Calu3 (cell line): Measurements from ENCODE around the gene GRID2. TPM values are rescaled to one million over a fixed set of nuclear protein-coding genes. Genes with fewer than 3 reads are reported as not detected.

Experiments
- BruUV-seq: library from RNA; stranded (reverse); fragments of 400-500 nt; replicated peaks from 2 replicates; lab custom pipeline; 2021; lab: Mats Ljungman, UMichigan
- CTCF ChIA-PET: fragments of 300-600 bp; sonication (Branson Sonifier 250); formaldehyde crosslinking; loops from one replicate; lab custom pipeline; 2022; ENCODE audit warnings: antibody characterized with exemption; lab: Charles Lee
- DNase-seq: peaks from one replicate; pipeline ENCODE4 v3.0.0; 2022
- H3K27ac Mint-ChIP-seq: one replicate; pipeline ENCODE4 v1.8.0; 2022; ENCODE audit warnings: mixed read lengths; ENCODE audit not compliant: unreplicated experiment
- H3K27me3 Mint-ChIP-seq: one replicate; pipeline ENCODE4 v1.8.0; 2022; ENCODE audit warnings: mixed read lengths; ENCODE audit not compliant: unreplicated experiment
- H3K36me3 Mint-ChIP-seq: one replicate; pipeline ENCODE4 v1.8.0; 2022; ENCODE audit warnings: mild to moderate bottlenecking, moderate library complexity, mixed read lengths; ENCODE audit not compliant: insufficient read depth, unreplicated experiment
- H3K4me1 Mint-ChIP-seq: one replicate; pipeline ENCODE4 v1.8.0; 2022; ENCODE audit warnings: mild to moderate bottlenecking, low read depth, mixed read lengths; ENCODE audit not compliant: unreplicated experiment
- H3K4me3 Mint-ChIP-seq: one replicate; pipeline ENCODE4 v1.8.0; 2022; ENCODE audit warnings: mild to moderate bottlenecking, low read depth, moderate library complexity, mixed read lengths; ENCODE audit not compliant: unreplicated experiment
- H3K9me3 Mint-ChIP-seq: one replicate; pipeline ENCODE4 v1.8.0; 2022; ENCODE audit warnings: low read depth, mixed read lengths; ENCODE audit not compliant: unreplicated experiment
- CTCF ChIP-seq: fragments of 200-600 bp; IDR thresholded peaks from one replicate; pipeline ENCODE4 v1.8.0; 2022; ENCODE audit warnings: antibody characterized with exemption; ENCODE audit not compliant: unreplicated experiment
- intact Hi-C: fragments of 100-400 bp; cut with micrococcal nuclease; formaldehyde crosslinking; loops from one replicate; pipeline ENCODE4 v1.10.0; 2022; ENCODE audit not compliant: unreplicated experiment
- total RNA-seq: library from RNA; stranded (reverse); gene quantifications from 2 replicates; pipeline ENCODE4 v1.2.3, GENCODE V29; 2022

Gene GRID2
- total RNA-seq, 1 experiment from 2014 or later, result not detected

GRCh38 chr4:92962831-92963230, 659.1 kb downstream of the GRID2 start:
- no peaks in the 10 kb centered on the region for H3K27me3 Mint-ChIP-seq
- DNase-seq, result no peak
- H3K36me3 Mint-ChIP-seq, result no peaks in the 10 kb centered on the region
- H3K4me3 Mint-ChIP-seq, result no peak overlapping the region
- H3K4me1 Mint-ChIP-seq, result no peaks in the 10 kb centered on the region
- intact Hi-C loops, result no loop called here
- CTCF ChIA-PET, result no interaction called here
- no peak for TF ChIP-seq CTCF
- no TSS peak for BruUV-seq
- no peak overlapping the region for H3K27ac Mint-ChIP-seq
- no peaks in the 10 kb centered on the region for H3K9me3 Mint-ChIP-seq

- intact Hi-C loops, result no loop called here
- no peaks in the 10 kb centered on the region for H3K4me1 Mint-ChIP-seq
- TF ChIP-seq CTCF, result no peak
- BruUV-seq, result no TSS peak
- CTCF ChIA-PET, result no interaction called here
- no peak overlapping the region for H3K27ac Mint-ChIP-seq
- H3K4me3 Mint-ChIP-seq, result no peak overlapping the region
- H3K36me3 Mint-ChIP-seq, result no peaks in the 10 kb centered on the region
- no peaks in the 10 kb centered on the region for H3K9me3 Mint-ChIP-seq
- no peaks in the 10 kb centered on the region for H3K27me3 Mint-ChIP-seq
- DNase-seq, result no peak
Observed at GRCh38 chr4:92968556-92968955, 664.8 kb downstream of the GRID2 start.

GRCh38 chr4:92968996-92969395, 665.2 kb downstream of the GRID2 start:
- no peaks in the 10 kb centered on the region for H3K36me3 Mint-ChIP-seq
- H3K9me3 Mint-ChIP-seq, result no peaks in the 10 kb centered on the region
- H3K27ac Mint-ChIP-seq, result no peak overlapping the region
- CTCF ChIA-PET, result no interaction called here
- no peaks in the 10 kb centered on the region for H3K27me3 Mint-ChIP-seq
- intact Hi-C loops, result no loop called here
- TF ChIP-seq CTCF, result no peak
- BruUV-seq, result no TSS peak
- no peak for DNase-seq
- H3K4me3 Mint-ChIP-seq, result no peak overlapping the region
- H3K4me1 Mint-ChIP-seq, result no peaks in the 10 kb centered on the region

DNA sequence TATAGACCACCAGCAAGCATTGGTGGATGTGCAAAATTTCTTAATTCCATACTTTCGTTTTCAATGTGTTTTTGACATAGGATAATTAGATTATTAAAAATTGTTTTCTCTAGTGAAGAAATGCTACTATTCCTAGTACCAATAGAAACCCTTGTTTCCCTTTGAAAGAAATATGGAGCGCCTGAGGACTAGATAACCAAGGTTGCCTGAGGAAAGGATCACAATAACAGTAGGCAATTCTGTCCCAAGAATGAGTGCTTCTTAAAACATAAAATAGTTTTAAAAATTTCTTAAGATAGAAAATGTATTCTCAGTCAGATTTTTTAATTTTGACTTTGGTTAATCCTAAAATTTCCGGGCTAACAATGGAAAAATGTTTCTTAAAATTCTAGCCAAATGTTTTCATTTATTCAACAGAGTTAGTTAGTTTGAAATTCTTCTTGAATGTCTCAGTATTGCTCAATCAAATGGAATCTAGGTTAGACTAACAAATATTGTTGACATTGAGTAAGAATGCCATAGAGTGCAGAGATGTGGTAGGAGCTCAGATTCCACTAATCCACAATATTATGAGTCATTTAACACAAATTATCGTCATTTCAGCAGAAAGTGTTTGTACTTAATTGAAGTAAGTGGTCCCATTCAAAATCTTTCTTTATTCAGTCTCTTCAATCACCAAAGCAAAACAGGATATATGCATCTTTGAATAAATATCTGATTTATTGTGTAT, 666.0 kb downstream of the GRID2 start:
- H3K4me1 Mint-ChIP-seq, result no peaks in the 10 kb centered on the region
- intact Hi-C loops, result no loop called here
- no peak overlapping the region for H3K27ac Mint-ChIP-seq
- DNase-seq, result no peak
- no peak for TF ChIP-seq CTCF
- no TSS peak for BruUV-seq
- CTCF ChIA-PET, result no interaction called here
- no peaks in the 10 kb centered on the region for H3K27me3 Mint-ChIP-seq
- H3K4me3 Mint-ChIP-seq, result no peak overlapping the region
- no peaks in the 10 kb centered on the region for H3K36me3 Mint-ChIP-seq
- H3K9me3 Mint-ChIP-seq, result no peaks in the 10 kb centered on the region
